GM23338 (cell line): ENCODE results near the gene EFEMP1. TPM values are rescaled to one million over a fixed set of nuclear protein-coding genes. Genes with fewer than 3 reads are reported as not detected.

Source experiments
- ATAC-seq: fragments of 200-7000 bp; cut with Tn5 transposase; 3 replicates; pipeline ENCODE4 v1.9.1; 2020
- DNase-seq: peaks from one replicate; pipeline ENCODE4 v3.0.0-alpha.2; 2015; ENCODE audit warnings: low spot score
- H2AFZ ChIP-seq: fragments of 200-600 bp; sonication (generic); 2 replicates; pipeline ENCODE4 v1.8.0; 2016; ENCODE audit warnings: antibody characterized with exemption, mild to moderate bottlenecking, moderate library complexity
- H3F3A ChIP-seq: fragments of 200-600 bp; sonication (generic); replicated peaks from 2 replicates; pipeline ENCODE4 v1.8.0; 2017; ENCODE audit warnings: antibody characterized with exemption, mixed run types, low read depth
- H3K27ac ChIP-seq: fragments of 200-600 bp; sonication (generic); 2 replicates; pipeline ENCODE4 v1.6.1; 2016; ENCODE audit warnings: low read depth
- H3K27me3 ChIP-seq: fragments of 200-600 bp; sonication (generic); 2 replicates; pipeline ENCODE4 v1.8.0; 2016; ENCODE audit warnings: mild to moderate bottlenecking, mixed run types, moderate library complexity; ENCODE audit not compliant: insufficient read depth
- H3K36me3 ChIP-seq: fragments of 200-600 bp; sonication (generic); 2 replicates; pipeline ENCODE4 v1.8.0; 2016; ENCODE audit warnings: mild to moderate bottlenecking; ENCODE audit not compliant: insufficient read depth
- H3K4me1 ChIP-seq: fragments of 200-600 bp; sonication (generic); 2 replicates; pipeline ENCODE4 v1.8.0; 2016; ENCODE audit warnings: mild to moderate bottlenecking, moderate library complexity; ENCODE audit not compliant: insufficient read depth
- H3K4me2 ChIP-seq: fragments of 200-600 bp; sonication (generic); 2 replicates; pipeline ENCODE4 v1.7.1; 2017; ENCODE audit warnings: mixed run types
- H3K4me3 ChIP-seq: fragments of 200-600 bp; sonication (generic); 2 replicates; pipeline ENCODE4 v1.6.1; 2016; ENCODE audit warnings: mixed run types
- H3K79me2 ChIP-seq: fragments of 200-600 bp; sonication (generic); replicated peaks from 2 replicates; pipeline ENCODE4 v1.8.0; 2017; ENCODE audit warnings: mild to moderate bottlenecking; ENCODE audit not compliant: insufficient read depth
- H3K9me2 ChIP-seq: fragments of 200-600 bp; sonication (generic); 2 replicates; pipeline ENCODE4 v1.8.0; 2017; ENCODE audit not compliant: insufficient read depth
- H4K20me1 ChIP-seq: fragments of 200-600 bp; sonication (generic); replicated peaks from 2 replicates; pipeline ENCODE4 v1.8.0; 2017; ENCODE audit warnings: mild to moderate bottlenecking; ENCODE audit not compliant: insufficient read depth
- H3K27ac Mint-ChIP-seq: 2 replicates; pipeline ENCODE4 v1.8.0; 2020; ENCODE audit warnings: inconsistent platforms, mild to moderate bottlenecking, moderate library complexity, mixed read lengths
- H3K27me3 Mint-ChIP-seq: 3 replicates; pipeline ENCODE4 v1.8.0; 2022; ENCODE audit warnings: low read depth, mild to moderate bottlenecking, moderate library complexity, mixed read lengths, inconsistent platforms; ENCODE audit not compliant: insufficient read depth, poor library complexity
- H3K36me3 Mint-ChIP-seq: 3 replicates; pipeline ENCODE4 v1.8.0; 2021; ENCODE audit warnings: low read depth, mild to moderate bottlenecking, inconsistent platforms, moderate library complexity, mixed read lengths
- H3K4me1 Mint-ChIP-seq: 3 replicates; pipeline ENCODE4 v1.8.0; 2020; ENCODE audit warnings: mild to moderate bottlenecking, inconsistent platforms, mixed read lengths
- H3K4me3 Mint-ChIP-seq: 3 replicates; pipeline ENCODE4 v1.8.0; 2021; ENCODE audit warnings: moderate library complexity, mild to moderate bottlenecking, inconsistent platforms, mixed read lengths
- H3K9me3 Mint-ChIP-seq: 3 replicates; pipeline ENCODE4 v1.8.0; 2020; ENCODE audit warnings: moderate library complexity, mild to moderate bottlenecking, inconsistent platforms, mixed read lengths
- CREB1 ChIP-seq: fragments of 250-450 bp; sonication (Bioruptor Pico); IDR thresholded peaks from 2 replicates; pipeline ENCODE4 v1.5.0; 2020; ENCODE audit warnings: low read depth, mild to moderate bottlenecking, moderate library complexity
- EZH2 ChIP-seq: fragments of 200-600 bp; sonication (generic); IDR thresholded peaks from one replicate; pipeline ENCODE4 v1.8.0; 2017; ENCODE audit warnings: antibody characterized with exemption, mild to moderate bottlenecking, low read depth; ENCODE audit not compliant: unreplicated experiment
- NANOG ChIP-seq: IDR thresholded peaks from 2 replicates; pipeline ENCODE4 v1.6.1; 2016; ENCODE audit warnings: antibody characterized with exemption, borderline replicate concordance
- POLR2AphosphoS5 ChIP-seq: IDR thresholded peaks from 2 replicates; pipeline ENCODE4 v1.6.1; 2016; ENCODE audit warnings: antibody characterized with exemption, low read depth
- STAT1 ChIP-seq: IDR thresholded peaks from one replicate; pipeline ENCODE4 v1.6.1; 2016; ENCODE audit warnings: antibody characterized with exemption; ENCODE audit not compliant: unreplicated experiment
- ZNF114 ChIP-seq: fragments of 250-450 bp; sonication (Bioruptor Pico); IDR thresholded peaks from 2 replicates; pipeline ENCODE4 v1.5.0; 2020; ENCODE audit warnings: mild to moderate bottlenecking, moderate library complexity
- ZNF331 ChIP-seq: fragments of 250-450 bp; sonication (Bioruptor Pico); IDR thresholded peaks from 2 replicates; pipeline ENCODE4 v1.5.0; 2020; ENCODE audit warnings: low read depth, mild to moderate bottlenecking, moderate library complexity
- polyA plus RNA-seq: library from polyadenylated mRNA; unstranded; fragments of >200 nt; fragmentation: Nextera tagmentation; extraction: Ambion mirVana; gene quantifications from 2 replicates; pipeline ENCODE4 v1.2.1, GENCODE V29; 2016
- total RNA-seq: library from RNA; depleted of rRNA; stranded (reverse); fragments of >200 nt; shearing (Covaris generic); gene quantifications from 2 replicates; pipeline ENCODE4 v1.2.3, GENCODE V29; 2014
- TF ChIP-seq, protein P1 (sequence below): IDR thresholded peaks from 2 replicates; pipeline ENCODE4 v1.6.1; 2016; ENCODE audit warnings: antibody characterized with exemption
- TF ChIP-seq, protein P2 (sequence below): fragments of 250-450 bp; sonication (Bioruptor Pico); IDR thresholded peaks from 2 replicates; pipeline ENCODE4 v1.5.0; 2020; ENCODE audit warnings: mild to moderate bottlenecking, moderate library complexity
- TF ChIP-seq, protein P3 (sequence below): IDR thresholded peaks from one replicate; pipeline ENCODE4 v1.6.1; 2018; ENCODE audit warnings: antibody characterized with exemption; ENCODE audit not compliant: unreplicated experiment

EFEMP1 gene
- total and polyA plus RNA-seq, 2 experiments from 2014 or later: 12.6 to 22.5 TPM

DNA sequence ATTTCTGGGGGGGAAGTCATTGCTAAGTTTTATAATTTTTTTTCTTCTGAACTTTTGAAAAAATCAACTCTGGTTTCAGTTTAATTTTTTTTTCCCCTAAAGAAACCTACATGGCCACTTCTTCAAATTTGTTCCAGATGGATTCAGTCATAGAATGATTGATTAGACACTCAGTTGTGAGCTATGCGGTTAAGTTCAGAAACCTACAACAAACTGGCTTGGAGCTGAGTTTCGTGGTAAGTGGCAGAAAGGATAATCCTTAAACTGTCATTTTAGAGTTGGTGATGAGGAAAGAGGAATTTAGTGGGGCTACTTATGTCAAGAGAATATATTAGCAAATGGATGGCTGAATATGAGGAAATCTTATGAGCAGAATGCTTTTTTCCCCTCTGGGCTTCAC lies 23.7 kb downstream of the EFEMP1 start:
- H3K4me1 Mint-ChIP-seq: peaks cover 2% of the 10 kb centered on the region; the same call in 2 of the 3 replicates
- no peaks in the 10 kb centered on the region for H3K4me1 ChIP-seq
- H3K9me2 ChIP-seq: no peaks in the 10 kb centered on the region; the same call in 1 of the 2 replicates
- DNase-seq (no peak), ATAC-seq (no peak)
- no peak overlapping the region for H3K4me3 ChIP-seq
- H4K20me1 ChIP-seq: no peaks in the 10 kb centered on the region
- TF ChIP-seq, protein P1, sequence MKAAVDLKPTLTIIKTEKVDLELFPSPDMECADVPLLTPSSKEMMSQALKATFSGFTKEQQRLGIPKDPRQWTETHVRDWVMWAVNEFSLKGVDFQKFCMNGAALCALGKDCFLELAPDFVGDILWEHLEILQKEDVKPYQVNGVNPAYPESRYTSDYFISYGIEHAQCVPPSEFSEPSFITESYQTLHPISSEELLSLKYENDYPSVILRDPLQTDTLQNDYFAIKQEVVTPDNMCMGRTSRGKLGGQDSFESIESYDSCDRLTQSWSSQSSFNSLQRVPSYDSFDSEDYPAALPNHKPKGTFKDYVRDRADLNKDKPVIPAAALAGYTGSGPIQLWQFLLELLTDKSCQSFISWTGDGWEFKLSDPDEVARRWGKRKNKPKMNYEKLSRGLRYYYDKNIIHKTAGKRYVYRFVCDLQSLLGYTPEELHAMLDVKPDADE: no peak
- TF ChIP-seq POLR2AphosphoS5: no peak
- no peak for TF ChIP-seq NANOG
- TF ChIP-seq ZNF331: no peak
- TF ChIP-seq, protein P2, sequence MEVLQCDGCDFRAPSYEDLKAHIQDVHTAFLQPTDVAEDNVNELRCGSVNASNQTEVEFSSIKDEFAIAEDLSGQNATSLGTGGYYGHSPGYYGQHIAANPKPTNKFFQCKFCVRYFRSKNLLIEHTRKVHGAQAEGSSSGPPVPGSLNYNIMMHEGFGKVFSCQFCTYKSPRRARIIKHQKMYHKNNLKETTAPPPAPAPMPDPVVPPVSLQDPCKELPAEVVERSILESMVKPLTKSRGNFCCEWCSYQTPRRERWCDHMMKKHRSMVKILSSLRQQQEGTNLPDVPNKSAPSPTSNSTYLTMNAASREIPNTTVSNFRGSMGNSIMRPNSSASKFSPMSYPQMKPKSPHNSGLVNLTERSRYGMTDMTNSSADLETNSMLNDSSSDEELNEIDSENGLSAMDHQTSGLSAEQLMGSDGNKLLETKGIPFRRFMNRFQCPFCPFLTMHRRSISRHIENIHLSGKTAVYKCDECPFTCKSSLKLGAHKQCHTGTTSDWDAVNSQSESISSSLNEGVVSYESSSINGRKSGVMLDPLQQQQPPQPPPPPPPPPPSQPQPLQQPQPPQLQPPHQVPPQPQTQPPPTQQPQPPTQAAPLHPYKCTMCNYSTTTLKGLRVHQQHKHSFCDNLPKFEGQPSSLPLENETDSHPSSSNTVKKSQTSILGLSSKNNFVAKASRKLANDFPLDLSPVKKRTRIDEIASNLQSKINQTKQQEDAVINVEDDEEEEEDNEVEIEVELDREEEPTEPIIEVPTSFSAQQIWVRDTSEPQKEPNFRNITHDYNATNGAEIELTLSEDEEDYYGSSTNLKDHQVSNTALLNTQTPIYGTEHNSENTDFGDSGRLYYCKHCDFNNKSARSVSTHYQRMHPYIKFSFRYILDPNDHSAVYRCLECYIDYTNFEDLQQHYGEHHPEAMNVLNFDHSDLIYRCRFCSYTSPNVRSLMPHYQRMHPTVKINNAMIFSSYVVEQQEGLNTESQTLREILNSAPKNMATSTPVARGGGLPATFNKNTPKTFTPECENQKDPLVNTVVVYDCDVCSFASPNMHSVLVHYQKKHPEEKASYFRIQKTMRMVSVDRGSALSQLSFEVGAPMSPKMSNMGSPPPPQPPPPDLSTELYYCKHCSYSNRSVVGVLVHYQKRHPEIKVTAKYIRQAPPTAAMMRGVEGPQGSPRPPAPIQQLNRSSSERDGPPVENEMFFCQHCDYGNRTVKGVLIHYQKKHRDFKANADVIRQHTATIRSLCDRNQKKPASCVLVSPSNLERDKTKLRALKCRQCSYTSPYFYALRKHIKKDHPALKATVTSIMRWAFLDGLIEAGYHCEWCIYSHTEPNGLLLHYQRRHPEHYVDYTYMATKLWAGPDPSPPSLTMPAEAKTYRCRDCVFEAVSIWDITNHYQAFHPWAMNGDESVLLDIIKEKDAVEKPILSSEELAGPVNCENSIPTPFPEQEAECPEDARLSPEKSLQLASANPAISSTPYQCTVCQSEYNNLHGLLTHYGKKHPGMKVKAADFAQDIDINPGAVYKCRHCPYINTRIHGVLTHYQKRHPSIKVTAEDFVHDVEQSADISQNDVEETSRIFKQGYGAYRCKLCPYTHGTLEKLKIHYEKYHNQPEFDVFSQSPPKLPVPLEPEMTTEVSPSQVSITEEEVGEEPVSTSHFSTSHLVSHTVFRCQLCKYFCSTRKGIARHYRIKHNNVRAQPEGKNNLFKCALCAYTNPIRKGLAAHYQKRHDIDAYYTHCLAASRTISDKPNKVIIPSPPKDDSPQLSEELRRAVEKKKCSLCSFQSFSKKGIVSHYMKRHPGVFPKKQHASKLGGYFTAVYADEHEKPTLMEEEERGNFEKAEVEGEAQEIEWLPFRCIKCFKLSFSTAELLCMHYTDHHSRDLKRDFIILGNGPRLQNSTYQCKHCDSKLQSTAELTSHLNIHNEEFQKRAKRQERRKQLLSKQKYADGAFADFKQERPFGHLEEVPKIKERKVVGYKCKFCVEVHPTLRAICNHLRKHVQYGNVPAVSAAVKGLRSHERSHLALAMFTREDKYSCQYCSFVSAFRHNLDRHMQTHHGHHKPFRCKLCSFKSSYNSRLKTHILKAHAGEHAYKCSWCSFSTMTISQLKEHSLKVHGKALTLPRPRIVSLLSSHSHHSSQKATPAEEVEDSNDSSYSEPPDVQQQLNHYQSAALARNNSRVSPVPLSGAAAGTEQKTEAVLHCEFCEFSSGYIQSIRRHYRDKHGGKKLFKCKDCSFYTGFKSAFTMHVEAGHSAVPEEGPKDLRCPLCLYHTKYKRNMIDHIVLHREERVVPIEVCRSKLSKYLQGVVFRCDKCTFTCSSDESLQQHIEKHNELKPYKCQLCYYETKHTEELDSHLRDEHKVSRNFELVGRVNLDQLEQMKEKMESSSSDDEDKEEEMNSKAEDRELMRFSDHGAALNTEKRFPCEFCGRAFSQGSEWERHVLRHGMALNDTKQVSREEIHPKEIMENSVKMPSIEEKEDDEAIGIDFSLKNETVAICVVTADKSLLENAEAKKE (CRISPR knock-in tag): no peak
- TF ChIP-seq EZH2: no peak
- no peak for TF ChIP-seq STAT1
- TF ChIP-seq, protein P3, sequence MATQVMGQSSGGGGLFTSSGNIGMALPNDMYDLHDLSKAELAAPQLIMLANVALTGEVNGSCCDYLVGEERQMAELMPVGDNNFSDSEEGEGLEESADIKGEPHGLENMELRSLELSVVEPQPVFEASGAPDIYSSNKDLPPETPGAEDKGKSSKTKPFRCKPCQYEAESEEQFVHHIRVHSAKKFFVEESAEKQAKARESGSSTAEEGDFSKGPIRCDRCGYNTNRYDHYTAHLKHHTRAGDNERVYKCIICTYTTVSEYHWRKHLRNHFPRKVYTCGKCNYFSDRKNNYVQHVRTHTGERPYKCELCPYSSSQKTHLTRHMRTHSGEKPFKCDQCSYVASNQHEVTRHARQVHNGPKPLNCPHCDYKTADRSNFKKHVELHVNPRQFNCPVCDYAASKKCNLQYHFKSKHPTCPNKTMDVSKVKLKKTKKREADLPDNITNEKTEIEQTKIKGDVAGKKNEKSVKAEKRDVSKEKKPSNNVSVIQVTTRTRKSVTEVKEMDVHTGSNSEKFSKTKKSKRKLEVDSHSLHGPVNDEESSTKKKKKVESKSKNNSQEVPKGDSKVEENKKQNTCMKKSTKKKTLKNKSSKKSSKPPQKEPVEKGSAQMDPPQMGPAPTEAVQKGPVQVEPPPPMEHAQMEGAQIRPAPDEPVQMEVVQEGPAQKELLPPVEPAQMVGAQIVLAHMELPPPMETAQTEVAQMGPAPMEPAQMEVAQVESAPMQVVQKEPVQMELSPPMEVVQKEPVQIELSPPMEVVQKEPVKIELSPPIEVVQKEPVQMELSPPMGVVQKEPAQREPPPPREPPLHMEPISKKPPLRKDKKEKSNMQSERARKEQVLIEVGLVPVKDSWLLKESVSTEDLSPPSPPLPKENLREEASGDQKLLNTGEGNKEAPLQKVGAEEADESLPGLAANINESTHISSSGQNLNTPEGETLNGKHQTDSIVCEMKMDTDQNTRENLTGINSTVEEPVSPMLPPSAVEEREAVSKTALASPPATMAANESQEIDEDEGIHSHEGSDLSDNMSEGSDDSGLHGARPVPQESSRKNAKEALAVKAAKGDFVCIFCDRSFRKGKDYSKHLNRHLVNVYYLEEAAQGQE: no peak
- no peak for TF ChIP-seq ZNF114
- TF ChIP-seq CREB1 (CRISPR knock-in tag): no peak
- no peaks in the 10 kb centered on the region for H3K79me2 ChIP-seq
- no peak overlapping the region for H3K4me2 ChIP-seq
- peaks cover 3% of the 10 kb centered on the region; the same call in 1 of the 3 replicates for H3K9me3 Mint-ChIP-seq
- H3K27me3 Mint-ChIP-seq: peaks cover 2% of the 10 kb centered on the region
- peaks cover 4% of the 10 kb centered on the region; the same call in 2 of the 3 replicates for H3K36me3 Mint-ChIP-seq
- no peak overlapping the region for H3K27ac Mint-ChIP-seq
- H3K36me3 ChIP-seq: no peaks in the 10 kb centered on the region
- no peaks in the 10 kb centered on the region for H3K27me3 ChIP-seq
- no peak overlapping the region for H3K27ac ChIP-seq
- no peak overlapping the region for H3K4me3 Mint-ChIP-seq
- no peak overlapping the region for H2AFZ ChIP-seq
- no peaks in the 10 kb centered on the region for H3F3A ChIP-seq
